Psoas muscle (tissue), 8 donors: ENCODE data around the gene IL16. TPM values are rescaled to one million over a fixed set of nuclear protein-coding genes. Genes with fewer than 3 reads are reported as not detected.

Source experiments
- ATAC-seq, 4 donors: fragments of 200-7000 bp; cut with Tn5 transposase; one replicate each; pipeline ENCODE4 v1.9.1; 2020; ENCODE audit warnings: moderate library complexity in 3 of 4, mild to moderate bottlenecking in 2 of 4
- DNase-seq, 2 donors: peaks; one replicate each; pipeline ENCODE4 v3.0.0-alpha.2; 2020
- H3K27ac ChIP-seq: fragments of 200-600 bp; one replicate; pipeline ENCODE4 v1.8.0; 2022
- H3K27me3 ChIP-seq, 3 donors: fragments of 200-600 bp in 1 of 3; one replicate each; pipeline versions ENCODE4 v1.6.1 to v1.8.0; 2013 to 2022; ENCODE audit warnings: low read length in 2 of 3, mild to moderate bottlenecking in 2 of 3, moderate library complexity in 1 of 3; ENCODE audit not compliant: insufficient read depth in 3 of 3
- H3K36me3 ChIP-seq, 2 donors: fragments of 200-600 bp in 1 of 2; one replicate each; pipeline versions ENCODE4 v1.6.1 to v1.8.0; 2013 to 2022; ENCODE audit warnings: low read depth in 1 of 2, mild to moderate bottlenecking in 1 of 2, moderate library complexity in 1 of 2; ENCODE audit not compliant: insufficient read depth in 1 of 2
- H3K4me1 ChIP-seq: fragments of 200-600 bp; one replicate; pipeline ENCODE4 v1.8.0; 2022
- H3K4me3 ChIP-seq: fragments of 200-600 bp; one replicate; pipeline ENCODE4 v1.8.0; 2022; ENCODE audit warnings: mild to moderate bottlenecking
- H3K9me3 ChIP-seq: fragments of 200-600 bp; one replicate; pipeline ENCODE4 v1.8.0; 2022
- CTCF ChIP-seq: fragments of 200-600 bp; IDR thresholded peaks from one replicate; pipeline ENCODE4 v1.8.0; 2022; ENCODE audit warnings: antibody characterized with exemption
- WGBS, 3 donors: extraction: QIAGEN DNeasy Blood & Tissue Kit; methylation state at CpG; one replicate each; pipeline versions ENCODE4 v1.1.6 to v1.1.7; 2013; 5-methylcytosine and 5-hydroxymethylcytosine counted together
- intact Hi-C, 2 donors: fragments of 100-400 bp; cut with DNase I; formaldehyde crosslinking; loops; one replicate each; pipeline versions ENCODE4 v1.11.0 to v1.14.2; 2022
- polyA plus RNA-seq, 3 donors: library from polyadenylated mRNA; stranded (reverse); fragments of 200-250 nt; gene quantifications; one replicate each; pipeline ENCODE4 v1.2.3, GENCODE V29; 2013
- total RNA-seq, 4 donors: library from RNA; stranded (reverse); fragmentation: NEBNext Ultra II Directional in 2 of 4; extraction: Animal tissue kit (Norgen Biotek cat#: 25700) in 2 of 4; gene quantifications; one replicate each; pipeline versions ENCODE4 v1.2.1 to v1.2.4, GENCODE V29; 2021 to 2023
- donor health status: healthy with polysubstance abuse.
- donor health status: DM: no; HTN: no; CAD: no; lungs with moderate emphysema.
- donor health status: Bipolar disorder and iron deficiency.
- donor health status: healthy.
- donor health status: DM: yes; HTN: yes; CAD: no.
- donor health status: DM: no; HTN: no; CAD: no.
- donor health status: DM: no; HTN: no; CAD: no.
- donor health status: DM: yes; HTN: yes; CAD: no.

The IL16 gene
- total and polyA plus RNA-seq, 7 donors = 1.2 to 5.3 (median 2.4) TPM

GRCh38 chr15:81271761-81272644 lies 75.3 kb downstream of the IL16 start:
- intact Hi-C loops = loop anchor here (5.0 to 10.0 kb wide), 2 partner anchors 120 to 203 kb away; no protein-coding TSS in a partner anchor
- WGBS, 3 donors = 67 to 78% (median 75%) methylated on average over 12 of the region's 12 CpGs

DNA sequence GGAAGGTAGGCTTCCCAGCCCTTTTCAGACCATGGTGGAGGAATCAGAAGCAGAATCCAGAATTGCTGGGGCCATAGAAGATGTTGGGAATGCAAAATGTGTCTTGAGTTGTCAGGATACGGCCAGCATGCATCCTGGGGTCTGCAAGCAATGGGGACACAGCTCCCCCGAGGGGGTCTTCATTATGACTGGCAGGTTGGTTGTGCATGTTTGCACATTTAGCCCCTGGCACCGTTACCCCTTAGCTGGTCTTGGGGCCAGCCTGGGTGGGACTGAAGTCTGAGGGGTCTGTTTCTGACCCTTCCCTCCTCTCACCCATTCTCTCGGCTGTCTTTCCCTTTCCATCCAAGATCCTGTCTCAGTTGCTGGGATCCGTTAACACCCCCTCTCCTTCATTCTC lies 76.5 kb downstream of the IL16 start:
- no peak for TF ChIP-seq CTCF
- Histone ChIP-seq H3K27me3 (no peaks in the 10 kb centered on the region), H3K36me3 (no peaks in the 10 kb centered on the region), H3K27ac (no peak overlapping the region), H3K9me3 (no peaks in the 10 kb centered on the region), H3K4me3 (no peak overlapping the region), H3K4me1 (no peaks in the 10 kb centered on the region)
- ATAC-seq = no peak
- intact Hi-C loops = loop anchor here (5.0 to 10.0 kb wide), 2 partner anchors 119 to 202 kb away; no protein-coding TSS in a partner anchor
- no peak for DNase-seq
- WGBS, 3 donors = 90 to 95% (median 92%) methylated on average over 5 of the region's 5 CpGs

More at GRCh38 chr15:81271761-81272644, 75.3 kb downstream of the IL16 start:
- H3K27me3 ChIP-seq = no peaks in the 10 kb centered on the region
- DNase-seq = no peak
- TF ChIP-seq CTCF = no peak
- H3K27ac ChIP-seq = no peak overlapping the region
- no peak overlapping the region for H3K4me3 ChIP-seq
- no peaks in the 10 kb centered on the region for H3K36me3 ChIP-seq
- no peaks in the 10 kb centered on the region for H3K9me3 ChIP-seq
- H3K4me1 ChIP-seq = no peaks in the 10 kb centered on the region
- ATAC-seq = no peak

- H3K4me1 ChIP-seq = no peaks in the 10 kb centered on the region
- H3K4me3 ChIP-seq = no peak overlapping the region
- no peaks in the 10 kb centered on the region for H3K27me3 ChIP-seq
- intact Hi-C loops = loop anchor here (5.0 to 10.0 kb wide), 2 partner anchors 118 to 201 kb away; no protein-coding TSS in a partner anchor
- no peak overlapping the region for H3K27ac ChIP-seq
- no peak for ATAC-seq
- no peaks in the 10 kb centered on the region for H3K36me3 ChIP-seq
- H3K9me3 ChIP-seq = no peaks in the 10 kb centered on the region
- TF ChIP-seq CTCF = no peak
- WGBS, 3 donors = 95 to 97% (median 95%) methylated on average over 2 of the region's 2 CpGs
- DNase-seq = no peak
These were observed 77.2 kb downstream of the IL16 start for GRCh38 chr15:81273855-81274254.

DNA sequence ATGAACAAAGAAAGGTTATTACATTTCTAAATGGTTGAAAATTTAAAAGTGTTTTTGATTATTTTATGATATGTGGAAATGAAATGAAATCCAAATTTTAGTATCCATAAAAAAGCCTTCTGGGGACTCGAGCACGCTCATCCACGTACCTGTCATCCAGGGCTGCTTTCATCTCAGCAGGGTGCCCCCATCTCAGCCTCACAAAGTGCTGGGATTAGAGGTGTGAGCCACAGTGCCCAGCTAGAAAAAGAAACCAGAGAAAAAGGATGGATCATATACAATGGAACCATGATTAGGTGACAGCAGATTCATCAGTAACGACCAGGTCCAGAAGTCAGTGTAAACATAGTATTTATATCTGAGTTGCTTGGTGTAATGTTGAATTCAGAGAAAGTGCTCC lies 77.6 kb downstream of the IL16 start:
- Histone ChIP-seq H3K4me1 (no peaks in the 10 kb centered on the region), H3K27me3 (no peaks in the 10 kb centered on the region), H3K27ac (no peak overlapping the region), H3K36me3 (no peaks in the 10 kb centered on the region), H3K9me3 (no peaks in the 10 kb centered on the region), H3K4me3 (no peak overlapping the region)
- 84 to 86% (median 84%) methylated on average over 4 of the region's 4 CpGs for WGBS, 3 donors
- no peak for TF ChIP-seq CTCF
- no peak for DNase-seq
- no peak for ATAC-seq
- intact Hi-C loops = loop anchor here (5.0 to 10.0 kb wide), 2 partner anchors 118 to 201 kb away; no protein-coding TSS in a partner anchor
